Progenitor cell of endocrine pancreas (in vitro differentiated cells): ENCODE results near the gene SPON1. TPM values are rescaled to one million over a fixed set of nuclear protein-coding genes. Genes with fewer than 3 reads are reported as not detected.

Experiments
- DNase-seq: peaks from one replicate; pipeline ENCODE4 v3.0.0; 2021; ENCODE audit warnings: low spot score; ENCODE audit not compliant: unreplicated experiment
- H3K27ac Mint-ChIP-seq: 2 replicates; pipeline ENCODE4 v1.8.0; 2021; ENCODE audit warnings: mild to moderate bottlenecking, moderate library complexity, mixed read lengths
- H3K27me3 Mint-ChIP-seq: 2 replicates; pipeline ENCODE4 v1.8.0; 2021; ENCODE audit warnings: mixed read lengths
- H3K36me3 Mint-ChIP-seq: 2 replicates; pipeline ENCODE4 v1.8.0; 2022; ENCODE audit warnings: mixed read lengths; ENCODE audit not compliant: insufficient read depth
- H3K4me1 Mint-ChIP-seq: 2 replicates; pipeline ENCODE4 v1.8.0; 2021; ENCODE audit warnings: low read depth, mixed read lengths
- H3K4me3 Mint-ChIP-seq: 2 replicates; pipeline ENCODE4 v1.8.0; 2021; ENCODE audit warnings: low read depth, mild to moderate bottlenecking, moderate library complexity, mixed read lengths
- H3K9me3 Mint-ChIP-seq: 2 replicates; pipeline ENCODE4 v1.8.0; 2021; ENCODE audit warnings: low read depth, mixed read lengths
- CTCF ChIP-seq: fragments of 200-600 bp; sonication (generic); IDR thresholded peaks from one replicate; pipeline ENCODE4 v1.5.0; 2021; ENCODE audit warnings: antibody characterized with exemption, mild to moderate bottlenecking; ENCODE audit not compliant: unreplicated experiment
- total RNA-seq: library from RNA; stranded (reverse); gene quantifications from 2 replicates; pipeline ENCODE4 v1.2.1, GENCODE V29; 2021

Gene SPON1
- total RNA-seq, 1 donor from 2014 or later = 13.7 TPM

GRCh38 chr11:14015711-14016110 lies 53.2 kb downstream of the SPON1 start:
- Mint-ChIP-seq H3K36me3 (no peaks in the 10 kb centered on the region), H3K4me3 (no peak overlapping the region), H3K27me3 (no peaks in the 10 kb centered on the region), H3K4me1 (peaks cover 18% of the 10 kb centered on the region), H3K9me3 (no peaks in the 10 kb centered on the region), H3K27ac (peak overlapping the region; percentile 82)
- DNase-seq = no peak
- no peak for TF ChIP-seq CTCF

DNA sequence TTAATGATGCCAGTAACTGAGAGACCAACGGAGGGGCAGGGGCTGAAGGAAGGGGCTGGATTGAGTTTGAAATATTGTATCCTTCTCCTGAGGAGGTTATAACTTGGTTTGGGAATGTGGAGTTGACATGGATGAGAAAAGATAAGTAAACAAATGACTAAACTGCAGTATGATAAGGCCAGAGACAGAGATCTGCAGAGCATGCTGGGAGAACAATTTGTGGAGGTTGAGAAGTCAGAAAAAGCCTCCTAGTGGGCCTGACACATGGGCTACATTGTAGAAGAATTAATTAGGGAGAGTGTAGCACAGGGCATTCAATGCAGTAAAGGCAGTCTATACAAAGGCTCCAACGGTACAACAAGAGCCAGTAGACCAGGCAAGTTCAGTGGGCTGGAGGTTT lies 55.9 kb downstream of the SPON1 start:
- Mint-ChIP-seq H3K36me3 (no peaks in the 10 kb centered on the region), H3K9me3 (no peaks in the 10 kb centered on the region), H3K27me3 (peaks cover 12% of the 10 kb centered on the region), H3K4me1 (peaks cover 18% of the 10 kb centered on the region), H3K4me3 (no peak overlapping the region), H3K27ac (no peak overlapping the region)
- no peak for TF ChIP-seq CTCF
- no peak for DNase-seq

DNA sequence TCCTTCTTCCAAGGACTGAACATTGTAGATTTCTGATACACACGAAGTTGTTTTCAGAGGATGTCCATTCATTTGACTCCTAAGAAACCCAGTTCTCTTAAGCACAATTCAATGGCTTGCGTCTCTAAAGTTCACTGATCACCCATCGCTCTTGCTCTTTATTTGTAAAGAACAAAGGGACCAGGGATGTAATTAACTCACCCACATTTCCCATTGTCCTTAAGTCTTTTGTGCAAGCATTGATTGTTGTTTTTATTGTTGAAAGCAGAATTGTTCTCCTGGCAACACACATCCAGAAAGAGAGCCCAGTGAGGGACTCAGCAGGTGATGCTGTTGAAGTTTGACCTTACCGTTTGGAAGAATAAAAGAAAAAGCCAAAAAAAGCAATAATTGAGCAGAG lies 59.2 kb downstream of the SPON1 start:
- peaks cover 22% of the 10 kb centered on the region for H3K27me3 Mint-ChIP-seq
- DNase-seq = no peak
- no peak overlapping the region for H3K27ac Mint-ChIP-seq
- peaks cover 7% of the 10 kb centered on the region for H3K4me1 Mint-ChIP-seq
- TF ChIP-seq CTCF = no peak
- H3K36me3 Mint-ChIP-seq = no peaks in the 10 kb centered on the region
- H3K9me3 Mint-ChIP-seq = no peaks in the 10 kb centered on the region
- no peak overlapping the region for H3K4me3 Mint-ChIP-seq

DNA sequence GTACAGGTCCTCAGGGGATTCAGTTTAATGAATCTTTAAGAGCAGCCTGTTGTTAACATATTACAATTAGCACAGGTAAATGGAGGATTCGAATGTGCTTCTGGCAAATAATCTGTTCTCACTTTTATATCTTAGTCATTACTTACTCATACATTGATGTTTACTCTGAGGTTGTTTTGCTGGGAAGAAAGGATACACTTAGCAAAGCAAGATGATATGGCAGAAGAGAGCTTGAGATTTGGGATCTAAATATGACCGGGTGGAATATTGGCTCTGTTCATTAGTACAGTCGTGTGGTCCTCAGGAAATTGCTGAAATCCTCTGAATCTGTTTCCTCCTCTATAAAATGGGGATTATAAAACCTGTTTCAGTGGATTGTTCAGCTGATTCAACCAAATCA lies 59.7 kb downstream of the SPON1 start:
- Mint-ChIP-seq H3K4me3 (no peak overlapping the region), H3K27me3 (peaks cover 24% of the 10 kb centered on the region), H3K27ac (no peak overlapping the region), H3K9me3 (no peaks in the 10 kb centered on the region), H3K36me3 (no peaks in the 10 kb centered on the region), H3K4me1 (peaks cover 8% of the 10 kb centered on the region)
- no peak for DNase-seq
- TF ChIP-seq CTCF = no peak

DNA sequence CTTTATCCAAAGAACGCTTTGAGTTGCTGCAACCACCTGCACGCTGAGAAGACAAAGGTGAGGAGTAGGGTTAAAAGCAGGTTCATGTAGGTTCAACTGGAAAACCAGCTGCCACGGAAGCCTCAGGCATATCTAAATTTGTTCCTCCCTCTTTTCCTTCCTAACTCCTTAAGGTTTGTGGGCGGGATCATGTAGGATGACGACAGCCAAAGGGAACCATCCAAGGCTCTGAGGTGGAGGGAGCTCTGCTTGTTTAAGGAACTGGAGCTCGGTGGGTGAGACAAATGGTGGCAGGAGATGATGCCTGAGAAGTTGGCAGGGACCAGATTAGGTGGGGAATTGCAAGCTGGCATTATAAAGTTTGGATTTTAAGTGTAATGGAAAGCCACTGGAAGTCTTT lies 60.3 kb downstream of the SPON1 start:
- Mint-ChIP-seq H3K27ac (no peak overlapping the region), H3K9me3 (no peaks in the 10 kb centered on the region), H3K27me3 (peaks cover 24% of the 10 kb centered on the region), H3K36me3 (no peaks in the 10 kb centered on the region), H3K4me1 (peaks cover 8% of the 10 kb centered on the region), H3K4me3 (no peak overlapping the region)
- no peak for TF ChIP-seq CTCF
- no peak for DNase-seq
